ENCODE data around the gene MEIS2. TPM values are rescaled to one million over a fixed set of nuclear protein-coding genes. Genes with fewer than 3 reads are reported as not detected.
"Not testable (repeated sequence)": the region's sequence is repeated elsewhere in the genome, so short reads cannot be mapped to it uniquely, and the experiment has no call there.

MEIS2 gene
- total and polyA plus RNA-seq, 12 donors = 36.2 to 139 (median 74.8) TPM

GRCh38 chr15:36982430-36982829 lies 117.9 kb downstream of the MEIS2 start:
- no peak for TF ChIP-seq CTCF (IDR thresholded peaks at IDR 0.05)
- TF ChIP-seq POLR2A (IDR thresholded peaks at IDR 0.05) = no peak
- no peak overlapping the region for H3K27ac ChIP-seq
- H3K4me1 ChIP-seq (replicated peaks in 1 of 2) = no peaks in the 10 kb centered on the region
- no peak overlapping the region for H3K4me3 ChIP-seq
- intact Hi-C loops (cut with DNase I) = no loop called here
- peaks cover 0 to 12% (median 0%) of the 10 kb centered on the region in 3 donors for H3K9me3 ChIP-seq (replicated peaks in 1 of 3)
- H3K36me3 ChIP-seq (replicated peaks in 1 of 2) = no peaks in the 10 kb centered on the region
- no peaks in the 10 kb centered on the region for H3K27me3 ChIP-seq
- no peak for DNase-seq

- intact Hi-C loops (cut with DNase I); H3K36me3 ChIP-seq (replicated peaks in 1 of 2); DNase-seq; H3K4me3 ChIP-seq; H3K4me1 ChIP-seq (replicated peaks in 1 of 2); H3K27ac ChIP-seq; H3K27me3 ChIP-seq: not testable (repeated sequence)
- peaks cover 0 to 12% (median 0%) of the 10 kb centered on the region in 3 donors for H3K9me3 ChIP-seq (replicated peaks in 1 of 3)
- 94 to 97% (median 95%) methylated on average over 2 of the region's 2 CpGs for WGBS, 4 donors
Measured at GRCh38 chr15:36980281-36980680, 120.1 kb downstream of the MEIS2 start.

GRCh38 chr15:36978625-36979024 lies 121.7 kb downstream of the MEIS2 start:
- intact Hi-C loops (cut with DNase I) = no loop called here
- no peak overlapping the region for H3K27ac ChIP-seq

GRCh38 chr15:36978126-36978525 lies 122.2 kb downstream of the MEIS2 start:
- Histone ChIP-seq H3K27ac (no peak overlapping the region), H3K9me3 (replicated peaks in 1 of 3) (no peaks in the 10 kb centered on the region), H3K4me3 (no peak overlapping the region), H3K36me3 (replicated peaks in 1 of 2) (no peaks in the 10 kb centered on the region), H3K4me1 (replicated peaks in 1 of 2) (no peaks in the 10 kb centered on the region), H3K27me3 (no peaks in the 10 kb centered on the region)
- DNase-seq = no peak
- TF ChIP-seq POLR2A (IDR thresholded peaks at IDR 0.05) = no peak
- no peak for TF ChIP-seq CTCF (IDR thresholded peaks at IDR 0.05)
- intact Hi-C loops (cut with DNase I) = no loop called here
- 92 to 95% (median 94%) methylated on average over 1 of the region's 1 CpG for WGBS, 4 donors

More at GRCh38 chr15:36978625-36979024, 121.7 kb downstream of the MEIS2 start:
- Histone ChIP-seq H3K4me3 (no peak overlapping the region), H3K4me1 (replicated peaks in 1 of 2) (no peaks in the 10 kb centered on the region), H3K36me3 (replicated peaks in 1 of 2) (no peaks in the 10 kb centered on the region), H3K27me3 (no peaks in the 10 kb centered on the region), H3K9me3 (replicated peaks in 1 of 3) (no peaks in the 10 kb centered on the region)
- no peak for DNase-seq
- WGBS, 4 donors = 89 to 94% (median 91%) methylated on average over 1 of the region's 1 CpG
- TF ChIP-seq CTCF (IDR thresholded peaks at IDR 0.05) (no peak), POLR2A (IDR thresholded peaks at IDR 0.05) (no peak)

GRCh38 chr15:36977659-36978058 lies 122.7 kb downstream of the MEIS2 start:
- intact Hi-C loops (cut with DNase I) = no loop called here
- H3K27ac ChIP-seq = no peak overlapping the region
- H3K36me3 ChIP-seq (replicated peaks in 1 of 2) = no peaks in the 10 kb centered on the region
- TF ChIP-seq POLR2A (IDR thresholded peaks at IDR 0.05) (no peak), CTCF (IDR thresholded peaks at IDR 0.05) (no peak)
- no peaks in the 10 kb centered on the region for H3K9me3 ChIP-seq (replicated peaks in 1 of 3)
- H3K4me1 ChIP-seq (replicated peaks in 1 of 2) = no peaks in the 10 kb centered on the region
- H3K27me3 ChIP-seq = no peaks in the 10 kb centered on the region
- DNase-seq = no peak
- H3K4me3 ChIP-seq = no peak overlapping the region

Measured in adrenal gland (tissue), 12 donors.